Neural progenitor cell (in vitro differentiated cells): ENCODE results near the gene POLR3G.

Source experiments
- EZH2 ChIP-seq: fragments of 200-600 bp; sonication (generic); IDR thresholded peaks from 2 replicates; pipeline ENCODE4 v1.6.1; 2017; ENCODE audit warnings: antibody characterized with exemption, mild to moderate bottlenecking, moderate library complexity
- TF ChIP-seq, protein P1 (sequence below): fragments of 200-600 bp; sonication (generic); IDR thresholded peaks from 2 replicates; pipeline ENCODE4 v1.5.1; 2017; ENCODE audit warnings: antibody characterized with exemption, mild to moderate bottlenecking

DNA sequence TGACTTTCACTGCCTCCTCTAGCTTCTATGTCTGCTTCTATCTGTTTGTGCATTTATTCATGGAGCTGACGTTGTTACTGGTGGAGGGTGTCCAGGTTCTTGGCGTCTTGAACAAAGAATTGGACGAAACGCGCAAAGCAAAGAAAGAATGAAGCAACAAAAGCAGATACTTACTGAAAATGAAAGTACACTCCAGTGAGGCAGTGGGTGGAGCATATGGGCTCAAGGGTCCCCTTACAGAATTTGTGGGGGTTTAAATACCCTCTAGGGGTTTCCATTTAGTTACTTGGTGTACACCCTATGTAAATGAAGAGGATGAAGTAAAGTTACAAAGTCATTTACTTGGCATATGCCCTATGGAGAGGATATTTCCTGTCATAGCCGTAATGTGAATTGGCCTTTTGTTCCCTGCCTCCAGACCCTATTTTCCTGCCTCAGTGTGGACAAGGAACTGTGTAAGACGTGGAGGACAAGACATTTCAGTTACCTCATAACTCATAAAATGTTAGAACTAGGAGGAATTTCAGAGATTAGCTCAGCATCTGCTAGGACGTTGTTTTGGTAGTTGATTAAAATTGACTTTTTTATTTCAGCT lies 3.1 kb downstream of the POLR3G start:
- TF ChIP-seq, protein P1, sequence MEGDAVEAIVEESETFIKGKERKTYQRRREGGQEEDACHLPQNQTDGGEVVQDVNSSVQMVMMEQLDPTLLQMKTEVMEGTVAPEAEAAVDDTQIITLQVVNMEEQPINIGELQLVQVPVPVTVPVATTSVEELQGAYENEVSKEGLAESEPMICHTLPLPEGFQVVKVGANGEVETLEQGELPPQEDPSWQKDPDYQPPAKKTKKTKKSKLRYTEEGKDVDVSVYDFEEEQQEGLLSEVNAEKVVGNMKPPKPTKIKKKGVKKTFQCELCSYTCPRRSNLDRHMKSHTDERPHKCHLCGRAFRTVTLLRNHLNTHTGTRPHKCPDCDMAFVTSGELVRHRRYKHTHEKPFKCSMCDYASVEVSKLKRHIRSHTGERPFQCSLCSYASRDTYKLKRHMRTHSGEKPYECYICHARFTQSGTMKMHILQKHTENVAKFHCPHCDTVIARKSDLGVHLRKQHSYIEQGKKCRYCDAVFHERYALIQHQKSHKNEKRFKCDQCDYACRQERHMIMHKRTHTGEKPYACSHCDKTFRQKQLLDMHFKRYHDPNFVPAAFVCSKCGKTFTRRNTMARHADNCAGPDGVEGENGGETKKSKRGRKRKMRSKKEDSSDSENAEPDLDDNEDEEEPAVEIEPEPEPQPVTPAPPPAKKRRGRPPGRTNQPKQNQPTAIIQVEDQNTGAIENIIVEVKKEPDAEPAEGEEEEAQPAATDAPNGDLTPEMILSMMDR = no peak
- TF ChIP-seq EZH2 = no peak
